Osteoblast (primary cell): ENCODE results near the gene HPN. TPM values are rescaled to one million over a fixed set of nuclear protein-coding genes. Genes with fewer than 3 reads are reported as not detected.
"Not testable (repeated sequence)": the region's sequence is repeated elsewhere in the genome, so short reads cannot be mapped to it uniquely, and the experiment has no call there.

ENCODE experiments used
- DNase-seq: peaks from one replicate; pipeline ENCODE4 v3.0.0; 2011; ENCODE audit warnings: low spot score, mixed read lengths; ENCODE audit not compliant: insufficient read length; ENCODE audit errors: missing footprints
- H2AFZ ChIP-seq: 2 replicates; pipeline ENCODE4 v1.6.0; 2011; ENCODE audit warnings: mild to moderate bottlenecking, low read length
- H3K27ac ChIP-seq: 2 replicates; pipeline ENCODE4 v1.5.1; 2011; ENCODE audit warnings: mild to moderate bottlenecking, low read depth, low read length, moderate library complexity
- H3K27me3 ChIP-seq: 2 replicates; pipeline ENCODE4 v1.6.0; 2012; ENCODE audit warnings: mild to moderate bottlenecking, control low read depth, inconsistent platforms, low read length, moderate library complexity; ENCODE audit not compliant: insufficient read depth
- H3K36me3 ChIP-seq: 2 replicates; pipeline ENCODE4 v1.5.1; 2011; ENCODE audit warnings: mild to moderate bottlenecking, low read length, control low read depth, moderate library complexity; ENCODE audit not compliant: insufficient read depth
- H3K4me1 ChIP-seq: 2 replicates; pipeline ENCODE4 v1.5.1; 2011; ENCODE audit warnings: mild to moderate bottlenecking, low read length, control low read depth, moderate library complexity; ENCODE audit not compliant: insufficient read depth
- H3K4me2 ChIP-seq: 2 replicates; pipeline ENCODE4 v1.6.0; 2011; ENCODE audit warnings: mild to moderate bottlenecking, low read length; ENCODE audit not compliant: insufficient read depth
- H3K4me3 ChIP-seq: fragments of 200-600 bp; sonication (generic); 3 replicates; pipeline ENCODE4 v1.5.1; 2012; ENCODE audit warnings: mild to moderate bottlenecking, low read length, inconsistent platforms; ENCODE audit not compliant: insufficient read depth
- H3K79me2 ChIP-seq: 2 replicates; pipeline ENCODE4 v1.6.0; 2012; ENCODE audit warnings: mild to moderate bottlenecking, low read length, control low read depth, inconsistent platforms; ENCODE audit not compliant: insufficient read depth
- H3K9me3 ChIP-seq: 2 replicates; pipeline ENCODE4 v1.5.1; 2011; ENCODE audit warnings: low read depth, low read length, control low read depth
- H4K20me1 ChIP-seq: 2 replicates; pipeline ENCODE4 v1.6.0; 2012; ENCODE audit warnings: mild to moderate bottlenecking, low read length, control low read depth; ENCODE audit not compliant: insufficient read depth
- CTCF ChIP-seq: IDR thresholded peaks from 2 replicates; pipeline ENCODE4 v1.5.1; 2011; ENCODE audit warnings: mild to moderate bottlenecking, low read depth, low read length, moderate library complexity; ENCODE audit errors: extremely low read depth
- total RNA-seq: library from RNA; depleted of rRNA; stranded (reverse); fragments of >200 nt; gene quantifications from 2 replicates; pipeline ENCODE4 v1.2.3, GENCODE V29; 2012

HPN gene
- total RNA-seq, 1 donor: under 0.01 TPM

GRCh38 chr19:35006342-35006998 is 35.1 kb upstream of the HPN start:
- Histone ChIP-seq H3K27ac (peak overlapping the region; percentile 54), H3K79me2 (peaks cover 47% of the 10 kb centered on the region), H3K27me3 (no peaks in the 10 kb centered on the region), H3K4me1 (peaks cover 21% of the 10 kb centered on the region), H3K4me3 (no peak overlapping the region), H2AFZ (no peak overlapping the region), H3K4me2 (peak overlapping the region; percentile 21), H4K20me1 (peaks cover 49% of the 10 kb centered on the region), H3K36me3 (peaks cover 17% of the 10 kb centered on the region), H3K9me3 (no peaks in the 10 kb centered on the region)
- DNase-seq: peak; percentile 97
- TF ChIP-seq CTCF: no peak

GRCh38 chr19:35006999-35007365 is 34.5 kb upstream of the HPN start:
- no peaks in the 10 kb centered on the region for H3K9me3 ChIP-seq
- H3K4me1 ChIP-seq: peaks cover 18% of the 10 kb centered on the region
- peaks cover 45% of the 10 kb centered on the region for H4K20me1 ChIP-seq
- peaks cover 20% of the 10 kb centered on the region for H3K36me3 ChIP-seq
- no peaks in the 10 kb centered on the region for H3K27me3 ChIP-seq
- H2AFZ ChIP-seq: no peak overlapping the region
- H3K79me2 ChIP-seq: peaks cover 42% of the 10 kb centered on the region
- TF ChIP-seq CTCF: no peak
- DNase-seq: peak; percentile 59
- H3K4me2 ChIP-seq: peak overlapping the region; percentile 21
- H3K4me3 ChIP-seq: no peak overlapping the region
- H3K27ac ChIP-seq: peak overlapping the region; percentile 19

GRCh38 chr19:35007427-35007826 is 34.1 kb upstream of the HPN start:
- peaks cover 24% of the 10 kb centered on the region for H3K36me3 ChIP-seq
- not testable (repeated sequence) for H3K9me3 ChIP-seq, H3K4me2 ChIP-seq, H2AFZ ChIP-seq, H3K4me3 ChIP-seq, DNase-seq, H3K27me3 ChIP-seq
- peaks cover 16% of the 10 kb centered on the region for H3K4me1 ChIP-seq
- H4K20me1 ChIP-seq: peaks cover 43% of the 10 kb centered on the region
- H3K79me2 ChIP-seq: peaks cover 39% of the 10 kb centered on the region
- H3K27ac ChIP-seq: peak overlapping the region; percentile 19

GRCh38 chr19:35008891-35009341 is 32.6 kb upstream of the HPN start:
- DNase-seq: peak; percentile 50
- H3K27me3 ChIP-seq: no peaks in the 10 kb centered on the region
- H3K9me3 ChIP-seq: no peaks in the 10 kb centered on the region
- no peak overlapping the region for H3K27ac ChIP-seq
- peaks cover 24% of the 10 kb centered on the region for H3K79me2 ChIP-seq
- peaks cover 16% of the 10 kb centered on the region for H3K4me1 ChIP-seq
- no peak for TF ChIP-seq CTCF
- H2AFZ ChIP-seq: no peak overlapping the region
- peaks cover 33% of the 10 kb centered on the region for H4K20me1 ChIP-seq
- H3K4me3 ChIP-seq: no peak overlapping the region
- peaks cover 27% of the 10 kb centered on the region for H3K36me3 ChIP-seq
- no peak overlapping the region for H3K4me2 ChIP-seq
